ENCODE data around the gene SHMT2.

The SHMT2 gene

GRCh38 chr12:57195611-57196371 lies 33.7 kb upstream of the SHMT2 start:
- DNase-seq, result no peak
- in situ Hi-C loops (cut with HindIII; ENCODE audit: low pct_ligation_motif_present, low pct_unique_long_range_greater_than_20kb, low sequenced_read_pairs), result no loop called here

- DNase-seq, result no peak
- in situ Hi-C loops (cut with HindIII; ENCODE audit: low pct_ligation_motif_present, low pct_unique_long_range_greater_than_20kb, low sequenced_read_pairs), result no loop called here
Measured at GRCh38 chr12:57196439-57196838, 33.1 kb upstream of the SHMT2 start.

- no peak for DNase-seq
- in situ Hi-C loops (cut with HindIII; ENCODE audit: low pct_ligation_motif_present, low pct_unique_long_range_greater_than_20kb, low sequenced_read_pairs), result no loop called here
Measured at GRCh38 chr12:57196956-57197355, 32.6 kb upstream of the SHMT2 start.

GRCh38 chr12:57198329-57198728 lies 31.2 kb upstream of the SHMT2 start:
- in situ Hi-C loops (cut with HindIII; ENCODE audit: low pct_ligation_motif_present, low pct_unique_long_range_greater_than_20kb, low sequenced_read_pairs), result no loop called here

GRCh38 chr12:57199191-57199590 lies 30.3 kb upstream of the SHMT2 start:
- in situ Hi-C loops (cut with HindIII; ENCODE audit: low pct_ligation_motif_present, low pct_unique_long_range_greater_than_20kb, low sequenced_read_pairs), result no loop called here
- no peak for DNase-seq

More at GRCh38 chr12:57198329-57198728, 31.2 kb upstream of the SHMT2 start:
- DNase-seq, result no peak

- in situ Hi-C loops (cut with HindIII; ENCODE audit: low pct_ligation_motif_present, low pct_unique_long_range_greater_than_20kb, low sequenced_read_pairs), result no loop called here
- no peak for DNase-seq
Measured at GRCh38 chr12:57200497-57200896, 29.0 kb upstream of the SHMT2 start.

- no peak for DNase-seq
- in situ Hi-C loops (cut with HindIII; ENCODE audit: low pct_ligation_motif_present, low pct_unique_long_range_greater_than_20kb, low sequenced_read_pairs), result no loop called here
Measured at GRCh38 chr12:57201219-57201618, 28.3 kb upstream of the SHMT2 start.

- in situ Hi-C loops (cut with HindIII; ENCODE audit: low pct_ligation_motif_present, low pct_unique_long_range_greater_than_20kb, low sequenced_read_pairs), result no loop called here
- no peak for DNase-seq
Measured at GRCh38 chr12:57201631-57202030, 27.9 kb upstream of the SHMT2 start.

- in situ Hi-C loops (cut with HindIII; ENCODE audit: low pct_ligation_motif_present, low pct_unique_long_range_greater_than_20kb, low sequenced_read_pairs), result no loop called here
- DNase-seq, result no peak
Measured at GRCh38 chr12:57202321-57202720, 27.2 kb upstream of the SHMT2 start.

GRCh38 chr12:57203201-57203600 lies 26.3 kb upstream of the SHMT2 start:
- no peak for DNase-seq
- in situ Hi-C loops (cut with HindIII; ENCODE audit: low pct_ligation_motif_present, low pct_unique_long_range_greater_than_20kb, low sequenced_read_pairs), result no loop called here

GRCh38 chr12:57203791-57204190 lies 25.7 kb upstream of the SHMT2 start:
- no peak for DNase-seq
- in situ Hi-C loops (cut with HindIII; ENCODE audit: low pct_ligation_motif_present, low pct_unique_long_range_greater_than_20kb, low sequenced_read_pairs), result no loop called here

- DNase-seq, result no peak
- in situ Hi-C loops (cut with HindIII; ENCODE audit: low pct_ligation_motif_present, low pct_unique_long_range_greater_than_20kb, low sequenced_read_pairs), result no loop called here
Measured at GRCh38 chr12:57204454-57204853, 25.1 kb upstream of the SHMT2 start.

GRCh38 chr12:57205186-57205585 lies 24.3 kb upstream of the SHMT2 start:
- in situ Hi-C loops (cut with HindIII; ENCODE audit: low pct_ligation_motif_present, low pct_unique_long_range_greater_than_20kb, low sequenced_read_pairs), result no loop called here
- DNase-seq, result no peak

GRCh38 chr12:57205931-57206330 lies 23.6 kb upstream of the SHMT2 start:
- DNase-seq, result no peak
- in situ Hi-C loops (cut with HindIII; ENCODE audit: low pct_ligation_motif_present, low pct_unique_long_range_greater_than_20kb, low sequenced_read_pairs), result no loop called here

- DNase-seq, result no peak
- in situ Hi-C loops (cut with HindIII; ENCODE audit: low pct_ligation_motif_present, low pct_unique_long_range_greater_than_20kb, low sequenced_read_pairs), result no loop called here
Measured at GRCh38 chr12:57207731-57208630, 21.5 kb upstream of the SHMT2 start.

GRCh38 chr12:57208631-57209282 lies 20.8 kb upstream of the SHMT2 start:
- in situ Hi-C loops (cut with HindIII; ENCODE audit: low pct_ligation_motif_present, low pct_unique_long_range_greater_than_20kb, low sequenced_read_pairs), result no loop called here
- no peak for DNase-seq

- no peak for DNase-seq
- in situ Hi-C loops (cut with HindIII; ENCODE audit: low pct_ligation_motif_present, low pct_unique_long_range_greater_than_20kb, low sequenced_read_pairs), result no loop called here
Measured at GRCh38 chr12:57209916-57210315, 19.6 kb upstream of the SHMT2 start.

GRCh38 chr12:57210461-57210860 lies 19.1 kb upstream of the SHMT2 start:
- no peak for DNase-seq
- in situ Hi-C loops (cut with HindIII; ENCODE audit: low pct_ligation_motif_present, low pct_unique_long_range_greater_than_20kb, low sequenced_read_pairs), result no loop called here

GRCh38 chr12:57210926-57211692 lies 18.4 kb upstream of the SHMT2 start:
- no peak for DNase-seq
- in situ Hi-C loops (cut with HindIII; ENCODE audit: low pct_ligation_motif_present, low pct_unique_long_range_greater_than_20kb, low sequenced_read_pairs), result no loop called here

Measured in ACHN (cell line).